KG1 (cell line): ENCODE data around the gene IFNA16.
"Not testable (repeated sequence)": the region's sequence is repeated elsewhere in the genome, so short reads cannot be mapped to it uniquely, and the experiment has no call there.

Source experiments
- DNase-seq: peaks from one replicate; lab custom pipeline; 2025; lab: John Stamatoyannopoulos, UW

Gene IFNA16

DNA sequence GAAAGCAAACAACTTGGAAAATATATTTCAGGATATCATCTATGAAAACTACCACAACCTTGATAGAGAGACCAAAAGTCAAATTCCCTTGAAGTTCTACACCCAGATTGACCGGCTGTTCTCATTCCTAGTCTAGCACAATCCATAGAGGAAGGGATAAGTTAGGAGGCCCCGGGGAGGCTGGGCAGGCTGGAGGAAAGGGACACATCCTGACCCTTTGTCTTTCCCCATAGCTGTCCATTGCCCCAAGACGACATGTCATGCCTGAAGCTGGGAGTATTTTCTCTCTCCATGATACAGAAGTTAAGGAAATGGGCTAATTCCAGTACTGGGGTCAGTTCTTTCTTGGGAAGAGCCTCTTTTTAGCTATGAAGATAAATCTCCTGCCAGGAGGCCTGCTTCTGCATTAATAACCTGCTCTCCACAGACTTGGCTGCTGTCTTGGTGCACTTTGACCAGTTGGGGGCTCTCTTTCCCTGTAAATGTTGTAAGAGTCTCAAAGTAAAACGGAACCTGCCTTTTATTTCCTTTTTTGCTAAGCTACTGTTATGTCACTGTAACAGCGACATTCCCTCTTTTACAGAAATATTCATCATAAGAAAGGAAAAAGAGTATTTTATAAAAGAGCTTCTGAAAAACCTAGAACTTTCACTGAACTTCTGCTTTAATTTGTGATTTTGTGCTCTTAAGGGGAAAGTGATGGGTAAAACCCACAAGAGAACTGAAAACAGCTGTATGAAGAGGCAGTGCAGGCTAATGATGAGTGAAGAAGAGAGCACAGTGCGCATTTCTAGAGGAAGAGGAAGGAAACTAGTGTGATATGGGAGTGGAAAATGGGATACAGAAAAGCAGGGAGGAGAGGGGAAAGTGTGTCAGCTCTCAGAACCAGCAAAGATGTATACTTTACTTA lies 22.0 kb downstream of the IFNA16 start:
- DNase-seq = peak; percentile 32

DNA sequence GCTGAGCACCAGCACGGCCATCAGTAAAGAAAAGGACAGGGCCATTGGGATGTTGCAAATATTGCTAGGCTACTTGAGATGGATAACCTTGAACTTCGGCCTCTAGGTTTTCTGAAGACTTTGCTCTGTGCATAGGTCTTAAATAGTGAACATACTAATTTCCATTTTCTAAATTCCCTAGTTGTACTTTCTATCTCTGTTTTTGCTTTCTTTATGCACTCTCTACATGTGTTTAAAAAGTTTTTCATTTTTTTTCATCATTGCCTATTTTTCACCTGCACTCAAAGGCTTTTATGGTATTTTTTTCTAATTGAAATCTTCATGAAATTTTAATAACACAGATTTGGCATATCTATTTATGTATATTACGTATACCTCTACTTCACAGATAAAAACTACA lies 29.6 kb downstream of the IFNA16 start, which contains the start of gene IFNA4:
Gene IFNA4 (minus strand): TSS at position 101 of the 400 bp plus-strand sequence. CDS start 56 bp downstream, at position 45.
- not testable (repeated sequence) for DNase-seq

DNA sequence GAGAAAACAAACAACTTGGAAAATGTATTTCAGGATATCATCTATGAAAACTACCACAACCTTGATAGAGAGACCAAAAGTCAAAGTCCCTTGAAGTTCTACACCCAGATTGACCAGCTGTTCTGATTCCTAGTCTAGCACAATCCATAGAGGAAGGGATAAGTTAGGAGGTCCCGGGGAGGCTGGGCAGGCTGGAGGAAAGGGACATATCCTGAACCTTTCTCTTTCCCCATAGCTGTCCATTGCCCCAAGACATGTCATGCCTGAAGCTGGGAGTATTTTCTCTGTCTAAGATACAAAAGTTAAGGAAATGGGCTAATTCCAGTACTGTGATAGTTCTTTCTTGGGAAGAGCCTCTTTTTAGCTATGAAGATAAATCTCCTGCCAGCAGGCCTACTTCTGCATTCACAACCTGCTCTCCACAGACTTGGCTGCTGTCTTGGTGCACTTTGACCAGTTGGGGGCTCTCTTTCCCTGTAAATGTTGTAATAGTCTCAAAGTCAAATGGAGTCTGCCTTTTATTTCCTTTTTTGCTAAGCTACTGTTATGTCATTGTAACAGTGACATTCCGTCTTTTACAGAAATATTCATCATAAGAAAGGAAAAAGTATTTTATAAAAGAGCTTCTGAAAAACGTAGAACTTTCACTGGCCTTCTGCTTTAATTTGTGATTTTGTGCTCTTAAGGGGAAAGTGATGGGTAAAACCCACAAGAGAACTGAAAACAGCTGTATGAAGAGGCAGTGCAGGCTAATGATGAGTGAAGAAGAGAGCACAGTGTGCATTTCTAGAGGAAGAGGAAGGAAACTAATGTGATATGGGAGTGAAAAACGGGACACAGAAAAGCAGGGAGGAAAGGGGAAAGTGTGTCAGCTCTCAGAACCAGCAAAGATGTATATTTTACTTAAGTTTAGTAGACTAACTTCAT lies 34.0 kb downstream of the IFNA16 start:
- peak; percentile 50 for DNase-seq

DNA sequence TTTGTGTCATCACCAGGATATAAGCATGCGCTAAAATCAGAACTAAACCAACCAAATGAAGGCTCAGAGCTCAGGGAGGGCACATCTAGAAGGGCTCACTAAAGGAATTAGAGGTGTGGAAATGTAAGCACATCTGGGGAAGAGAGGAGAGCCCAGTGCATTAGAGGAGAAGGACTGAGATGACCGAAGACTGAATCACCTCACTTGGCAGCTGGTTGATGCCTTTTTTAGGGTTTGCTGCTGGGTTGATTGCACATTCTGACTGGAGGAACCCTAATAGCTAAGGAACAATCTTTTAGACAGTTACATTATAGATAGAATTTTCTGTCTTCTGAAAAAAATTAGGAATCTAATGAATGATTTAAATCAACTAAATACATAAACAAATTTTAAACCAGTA lies 42.4 kb downstream of the IFNA16 start:
- DNase-seq = no peak

DNA sequence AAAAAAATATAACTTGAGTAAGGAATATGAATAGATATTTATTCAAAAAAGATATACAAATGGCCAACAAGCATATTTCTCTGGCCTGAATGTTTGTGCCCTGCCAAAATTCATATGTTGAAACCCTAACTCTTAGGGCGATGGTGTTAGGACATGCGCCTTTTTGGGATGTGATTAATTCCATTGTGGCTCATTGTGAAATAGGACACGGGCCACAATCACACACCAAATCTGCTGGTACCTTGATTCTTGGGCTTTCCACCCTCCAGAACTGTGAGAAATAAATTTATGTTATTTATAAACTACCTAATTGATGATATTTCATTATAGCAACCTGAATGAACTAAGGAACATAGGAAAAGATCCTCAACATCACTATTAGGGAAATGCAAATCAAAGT lies 45.0 kb downstream of the IFNA16 start:
- DNase-seq = no peak

DNA sequence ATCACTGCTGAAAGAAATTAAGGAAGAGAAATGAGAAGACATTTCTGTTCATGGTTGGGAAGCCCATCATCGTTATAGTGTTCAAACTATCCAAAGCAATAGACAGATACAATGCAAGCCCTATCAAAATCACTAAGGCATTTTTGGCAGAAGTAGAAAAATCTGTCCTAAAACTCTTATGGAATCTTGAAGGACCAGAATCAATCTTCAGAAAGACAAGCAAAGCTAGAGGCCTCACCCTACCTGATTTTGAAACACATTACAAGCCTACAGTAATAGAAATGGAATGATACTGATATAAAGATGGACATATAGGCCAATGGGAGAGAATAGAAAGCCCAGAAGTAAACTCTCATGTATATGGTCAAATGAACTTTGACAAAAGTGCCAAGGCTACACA lies 45.8 kb downstream of the IFNA16 start:
- no peak for DNase-seq

DNA sequence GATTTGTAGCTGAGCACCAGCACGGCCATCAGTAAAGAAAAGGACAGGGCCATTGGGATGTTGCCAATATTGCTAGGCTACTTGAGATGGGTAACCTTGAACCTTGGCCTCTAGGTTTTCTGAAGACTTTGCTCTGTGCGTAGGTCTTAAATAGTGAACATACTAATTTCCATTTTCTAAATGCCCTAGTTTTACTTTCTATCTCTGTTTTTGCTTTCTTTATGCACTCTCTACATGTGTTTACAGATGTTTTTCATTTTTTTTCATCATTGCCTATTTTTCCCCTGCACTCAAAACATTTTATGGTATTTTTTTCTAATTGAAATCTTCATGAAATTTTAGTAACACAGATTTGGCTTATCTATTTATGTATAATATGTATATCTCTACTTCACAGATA lies 50.6 kb downstream of the IFNA16 start, which contains the start of gene IFNA21:
Gene IFNA21 (minus strand): TSS at position 101 of the 400 bp plus-strand sequence. CDS start 48 bp downstream, at position 53.
- not testable (repeated sequence) for DNase-seq
